AG10803 (cell line): ENCODE measurements around the gene DNAJB1.
"Not testable (repeated sequence)": the region's sequence is repeated elsewhere in the genome, so short reads cannot be mapped to it uniquely, and the experiment has no call there.

Experiments
- DNase-seq: peaks from one replicate; pipeline ENCODE4 v3.0.0; 2010; ENCODE audit warnings: low read depth
- H3K4me3 ChIP-seq: 2 replicates; pipeline ENCODE4 v1.5.1; 2011; ENCODE audit warnings: mild to moderate bottlenecking, low read length, control low read depth
- CTCF ChIP-seq: conservative IDR thresholded peaks from 2 replicates; pipeline ENCODE4 v1.5.1; 2011; ENCODE audit warnings: mild to moderate bottlenecking, low read length, control low read depth, inconsistent platforms

DNAJB1 gene

GRCh38 chr19:14558370-14559066 is 40.3 kb upstream of the DNAJB1 start:
- DNase-seq, result no peak
- H3K4me3 ChIP-seq, result no peak overlapping the region
- no peak for TF ChIP-seq CTCF

GRCh38 chr19:14556662-14557188 is 38.5 kb upstream of the DNAJB1 start:
- peak overlapping the region; percentile 43 for H3K4me3 ChIP-seq
- TF ChIP-seq CTCF, result peak; percentile 89
- peak; percentile 79 for DNase-seq

- no peak for TF ChIP-seq CTCF
- no peak for DNase-seq
- peak overlapping the region; percentile 22; the same call in 1 of the 2 replicates for H3K4me3 ChIP-seq
These were observed 37.9 kb upstream of the DNAJB1 start for GRCh38 chr19:14555918-14556661.

- no peak for DNase-seq
- H3K4me3 ChIP-seq, result no peak overlapping the region
- no peak for TF ChIP-seq CTCF
These were observed 36.2 kb upstream of the DNAJB1 start for GRCh38 chr19:14554382-14554812.

- TF ChIP-seq CTCF, result no peak
- no peak overlapping the region for H3K4me3 ChIP-seq
- no peak for DNase-seq
These were observed 35.7 kb upstream of the DNAJB1 start for GRCh38 chr19:14553939-14554243.

GRCh38 chr19:14553042-14553938 is 35.1 kb upstream of the DNAJB1 start:
- no peak for TF ChIP-seq CTCF
- no peak for DNase-seq
- no peak overlapping the region for H3K4me3 ChIP-seq

- DNase-seq, result not testable (repeated sequence)
These were observed 33.8 kb upstream of the DNAJB1 start for GRCh38 chr19:14552006-14552360.

More at GRCh38 chr19:14552006-14552360, 33.8 kb upstream of the DNAJB1 start:
- H3K4me3 ChIP-seq, result not testable (repeated sequence)
